Activated naive CD8-positive, alpha-beta T cell (primary cell): ENCODE data around the gene CCDC187.

Source experiments
- H3K27ac Mint-ChIP-seq: one replicate; pipeline ENCODE4 v1.8.0; 2021; ENCODE audit warnings: mixed read lengths
- H3K27me3 Mint-ChIP-seq: one replicate; pipeline ENCODE4 v1.8.0; 2021; ENCODE audit warnings: mixed read lengths
- H3K36me3 Mint-ChIP-seq: one replicate; pipeline ENCODE4 v1.8.0; 2021; ENCODE audit warnings: mixed read lengths
- H3K4me1 Mint-ChIP-seq: one replicate; pipeline ENCODE4 v1.8.0; 2021; ENCODE audit warnings: low read depth, mixed read lengths
- H3K4me3 Mint-ChIP-seq: one replicate; pipeline ENCODE4 v1.8.0; 2021; ENCODE audit warnings: mild to moderate bottlenecking, mixed read lengths
- H3K9me3 Mint-ChIP-seq: one replicate; pipeline ENCODE4 v1.8.0; 2021; ENCODE audit warnings: low read depth, mixed read lengths

The CCDC187 gene

DNA sequence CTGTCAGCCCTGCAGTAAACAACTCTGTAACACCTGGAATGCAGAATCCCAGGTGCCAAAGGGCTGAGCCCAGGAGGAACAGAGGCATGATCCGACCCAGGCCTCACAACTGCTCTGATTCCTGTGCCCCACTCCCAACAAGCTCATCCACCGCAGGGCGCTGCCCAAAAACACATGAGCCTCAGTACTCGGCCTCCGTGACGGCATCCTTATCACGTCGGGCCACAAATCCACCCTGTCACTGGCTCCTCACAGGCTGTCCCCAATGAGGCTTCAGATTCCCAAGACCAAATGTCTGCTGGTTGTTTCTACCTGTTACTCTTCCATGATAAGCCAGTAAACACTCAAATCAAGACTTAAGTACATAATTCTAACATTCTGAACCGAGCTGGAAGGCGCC is 73.5 kb downstream of the CCDC187 start:
- no peaks in the 10 kb centered on the region for H3K27me3 Mint-ChIP-seq
- H3K36me3 Mint-ChIP-seq: no peaks in the 10 kb centered on the region
- H3K9me3 Mint-ChIP-seq: no peaks in the 10 kb centered on the region
- H3K4me3 Mint-ChIP-seq: no peak overlapping the region
- peaks cover 32% of the 10 kb centered on the region for H3K4me1 Mint-ChIP-seq
- H3K27ac Mint-ChIP-seq: no peak overlapping the region

DNA sequence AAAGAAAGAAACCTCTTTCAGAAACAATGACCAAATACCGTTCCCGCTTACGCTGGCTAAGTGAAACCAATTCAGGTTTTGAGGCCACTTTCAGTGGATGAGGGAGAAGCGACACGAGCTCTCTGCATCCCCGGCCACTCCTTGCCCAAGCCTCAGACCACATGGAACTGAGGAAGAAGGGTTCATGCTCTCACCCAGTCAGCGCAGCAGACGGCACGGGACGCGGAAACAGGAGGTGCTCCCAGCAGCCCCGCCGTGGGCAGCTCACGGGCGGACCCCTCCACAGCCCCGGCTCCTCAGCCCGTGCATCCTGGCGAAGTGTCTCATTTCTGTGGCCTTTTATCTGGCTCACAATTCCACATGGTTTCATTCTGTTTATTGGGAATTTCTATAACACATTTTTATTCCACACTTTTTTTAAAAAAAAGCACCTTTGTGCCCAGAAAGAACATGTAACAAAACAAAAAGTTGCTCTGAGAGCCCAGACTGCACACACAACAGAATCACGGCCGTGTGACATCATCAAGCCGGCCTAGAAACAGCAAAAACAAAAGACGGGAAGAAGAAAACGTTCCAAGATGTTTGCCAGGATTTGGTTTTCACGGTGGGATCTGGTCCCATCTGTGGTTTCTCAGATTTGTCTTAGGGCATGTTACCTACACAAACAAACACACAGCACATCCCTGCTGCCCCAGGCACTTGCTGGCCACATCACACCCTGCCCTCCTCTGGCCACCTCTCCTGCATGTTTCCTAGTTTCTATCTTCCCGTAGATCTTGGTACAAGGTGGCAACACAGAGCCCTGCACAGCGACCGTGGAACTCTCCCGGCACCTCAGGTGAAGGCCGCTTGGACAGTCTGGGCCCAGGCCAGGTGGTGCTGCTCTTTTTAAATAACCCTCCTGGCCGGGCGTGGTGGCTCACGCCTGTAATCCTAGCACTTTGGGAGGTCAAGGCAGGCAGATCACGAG is 74.5 kb downstream of the CCDC187 start:
- H3K36me3 Mint-ChIP-seq: peaks cover 3% of the 10 kb centered on the region
- H3K4me3 Mint-ChIP-seq: no peak overlapping the region
- no peaks in the 10 kb centered on the region for H3K9me3 Mint-ChIP-seq
- no peaks in the 10 kb centered on the region for H3K27me3 Mint-ChIP-seq
- H3K27ac Mint-ChIP-seq: no peak overlapping the region
- peaks cover 31% of the 10 kb centered on the region for H3K4me1 Mint-ChIP-seq

DNA sequence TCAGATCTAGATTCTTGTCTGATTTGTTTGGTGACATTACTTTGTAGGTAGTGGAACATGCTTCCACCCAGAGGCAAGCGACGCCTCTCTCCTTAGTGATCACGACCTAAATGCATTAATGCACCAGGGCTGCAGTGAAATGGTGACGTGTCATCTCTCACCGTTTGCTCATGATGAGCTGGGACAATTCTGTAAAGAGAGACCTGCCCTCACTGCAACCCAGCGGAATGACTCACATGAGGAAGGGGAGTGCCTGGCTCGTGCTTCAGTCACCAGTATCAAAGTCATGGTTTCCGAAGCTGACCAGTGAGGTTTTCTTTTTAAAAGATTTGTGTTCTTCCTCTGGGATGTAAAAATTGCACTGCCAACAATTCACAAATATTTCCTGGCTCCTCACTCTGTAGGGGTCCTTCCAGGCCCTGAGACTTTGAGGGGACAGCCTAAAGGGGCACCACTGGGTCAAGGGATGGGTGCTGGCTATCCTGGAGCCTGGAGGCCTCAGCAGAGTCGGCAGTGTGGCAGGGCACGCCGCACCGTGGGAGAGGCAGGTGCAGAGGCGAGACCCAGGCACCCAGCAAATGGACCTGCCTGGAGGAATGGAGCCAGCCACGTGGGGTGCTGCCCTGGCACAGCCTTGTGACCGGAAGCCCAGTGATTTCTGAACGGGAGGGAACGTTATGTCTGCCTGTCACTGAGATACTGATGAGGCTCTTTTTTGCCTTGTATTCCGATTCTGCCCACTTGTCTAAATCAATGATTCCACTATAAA is 75.6 kb downstream of the CCDC187 start:
- no peak overlapping the region for H3K4me3 Mint-ChIP-seq
- H3K4me1 Mint-ChIP-seq: peaks cover 23% of the 10 kb centered on the region
- no peak overlapping the region for H3K27ac Mint-ChIP-seq
- H3K27me3 Mint-ChIP-seq: no peaks in the 10 kb centered on the region
- H3K36me3 Mint-ChIP-seq: peaks cover 3% of the 10 kb centered on the region
- no peaks in the 10 kb centered on the region for H3K9me3 Mint-ChIP-seq

DNA sequence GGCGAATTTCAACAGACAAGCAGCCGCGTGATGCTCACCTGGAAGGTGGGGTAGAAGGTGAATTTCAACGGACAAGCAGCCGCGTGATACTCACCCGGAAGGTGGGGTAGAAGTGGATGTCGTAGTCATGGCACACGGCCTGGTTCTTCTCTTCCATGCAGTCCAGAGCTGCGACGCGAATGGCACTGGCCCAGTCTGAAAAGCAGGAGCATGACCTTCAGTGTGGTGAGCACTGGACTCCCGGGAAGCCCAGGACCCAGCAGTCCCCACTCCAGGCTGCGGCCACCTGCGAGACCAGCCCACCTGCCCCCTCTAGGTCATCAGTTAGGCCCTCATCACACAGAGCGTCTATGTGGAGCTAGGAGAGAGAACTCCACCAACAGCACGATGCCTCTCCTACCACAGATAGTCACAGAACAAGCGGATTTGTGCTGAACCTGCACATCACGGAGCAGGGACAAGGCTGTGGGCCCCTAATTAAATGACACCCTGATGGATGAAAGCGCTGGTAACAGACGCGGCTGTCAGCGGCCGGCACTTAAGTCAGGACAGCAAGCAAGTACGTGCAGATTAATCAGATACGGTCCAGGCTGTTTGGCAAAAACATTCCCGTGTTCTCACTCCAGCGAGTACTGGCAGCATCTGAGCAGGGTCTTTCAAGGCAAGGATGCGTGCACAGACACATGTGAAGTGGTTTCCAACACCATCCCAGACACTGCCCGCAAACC is 77.0 kb downstream of the CCDC187 start:
- Mint-ChIP-seq H3K4me3 (no peak overlapping the region), H3K9me3 (no peaks in the 10 kb centered on the region), H3K36me3 (peaks cover 3% of the 10 kb centered on the region), H3K4me1 (peaks cover 11% of the 10 kb centered on the region), H3K27me3 (no peaks in the 10 kb centered on the region), H3K27ac (no peak overlapping the region)

DNA sequence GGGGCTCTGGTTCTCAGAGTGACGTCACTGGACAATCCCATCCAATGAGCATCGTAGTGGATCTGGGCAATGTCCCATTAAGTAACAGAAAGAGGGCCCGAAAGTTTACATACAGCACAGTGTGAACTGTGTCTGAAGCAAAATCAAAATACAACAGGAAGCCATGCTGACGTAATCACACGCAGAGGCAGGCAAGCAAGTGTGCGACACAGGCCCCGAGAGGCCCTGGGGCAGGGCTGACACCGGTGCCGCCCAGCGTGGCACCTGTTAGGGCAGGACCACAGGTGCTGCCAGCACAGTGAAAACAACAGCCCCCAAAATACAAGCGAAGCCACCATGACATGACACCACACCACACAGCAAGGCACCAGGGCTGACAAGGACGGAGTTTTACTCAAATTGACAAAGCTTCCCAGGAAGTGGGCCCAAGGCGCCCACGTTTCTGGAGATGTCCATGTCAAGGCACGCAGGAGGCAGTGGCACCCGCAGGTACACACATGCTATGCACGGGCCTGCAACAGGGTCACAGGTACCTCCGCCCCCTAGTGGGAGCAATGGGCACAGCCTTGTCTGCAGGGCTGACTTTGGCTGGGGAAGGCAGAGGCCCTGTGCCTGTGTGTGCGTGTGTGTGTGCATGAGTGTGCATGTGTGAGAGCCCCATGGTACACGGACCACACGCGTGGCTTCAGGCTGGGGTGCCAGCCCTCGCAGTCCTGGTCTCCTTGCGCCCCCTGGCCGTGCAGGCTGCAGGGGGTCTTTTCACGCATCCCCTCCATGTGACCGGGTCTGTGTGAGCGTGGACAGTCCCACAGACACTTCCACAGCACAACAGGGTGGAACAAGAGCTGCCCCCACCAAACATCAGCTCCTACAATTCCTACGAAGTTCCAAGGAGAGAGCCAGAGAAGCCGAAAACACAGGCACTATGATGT is 77.9 kb downstream of the CCDC187 start:
- Mint-ChIP-seq H3K4me3 (no peak overlapping the region), H3K9me3 (no peaks in the 10 kb centered on the region), H3K27me3 (no peaks in the 10 kb centered on the region), H3K4me1 (peaks cover 8% of the 10 kb centered on the region), H3K36me3 (peaks cover 3% of the 10 kb centered on the region), H3K27ac (no peak overlapping the region)

DNA sequence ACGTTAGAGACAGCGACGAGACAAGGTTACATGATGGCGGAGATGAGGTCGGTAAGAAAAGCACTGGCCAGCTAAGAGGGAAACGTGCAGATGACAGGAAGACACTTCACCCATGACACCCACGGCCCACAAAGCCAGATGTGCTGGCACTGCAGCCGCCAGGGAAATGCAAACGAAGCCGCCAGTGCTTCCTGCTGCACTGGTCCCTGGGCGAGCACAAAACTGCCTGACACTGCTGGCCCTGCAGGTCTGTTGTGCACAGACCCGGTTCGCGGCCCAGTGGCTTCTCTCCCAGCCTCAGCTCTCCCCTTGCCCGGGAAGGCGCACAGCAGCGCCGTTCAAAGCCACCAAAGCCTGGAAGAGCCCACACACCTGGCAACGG is 78.5 kb downstream of the CCDC187 start:
- H3K27ac Mint-ChIP-seq: no peak overlapping the region
- no peaks in the 10 kb centered on the region for H3K27me3 Mint-ChIP-seq
- H3K4me3 Mint-ChIP-seq: no peak overlapping the region

DNA sequence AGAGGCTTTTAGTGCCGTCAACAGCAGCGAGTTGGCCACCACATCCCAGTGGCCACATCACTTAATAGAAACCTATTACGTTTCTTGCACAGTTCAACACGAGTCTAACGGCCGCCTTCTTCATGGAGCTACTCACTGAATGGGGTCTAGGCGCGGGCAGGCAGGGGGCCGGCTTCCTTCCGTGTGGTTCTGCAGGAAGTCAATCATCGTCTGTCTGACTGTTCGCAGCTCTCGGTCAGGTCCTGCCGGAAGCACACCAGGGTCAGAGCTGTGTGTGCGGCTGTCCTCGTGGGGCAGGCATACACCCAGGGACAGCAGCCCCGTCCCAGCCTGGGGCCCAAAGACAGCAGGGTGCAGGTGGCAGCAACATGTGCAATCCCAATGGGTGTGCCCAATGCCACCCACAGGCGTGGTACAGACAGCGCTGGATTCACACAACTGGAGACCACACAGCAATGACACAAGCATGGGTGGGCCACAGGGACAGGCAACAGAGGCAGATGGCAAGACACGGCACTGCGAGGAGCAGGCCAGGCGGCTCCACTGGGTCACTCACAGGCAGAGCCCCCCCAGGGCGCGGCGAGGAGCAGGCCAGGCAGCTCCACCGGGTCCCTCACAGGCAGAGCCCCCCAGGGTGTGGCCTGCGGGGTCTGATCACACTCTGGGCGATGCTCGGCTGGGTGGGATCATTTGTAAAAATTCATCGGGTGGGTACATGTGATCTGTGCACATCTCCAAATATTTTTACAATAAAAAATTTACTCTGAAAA is 79.8 kb downstream of the CCDC187 start:
- no peaks in the 10 kb centered on the region for H3K27me3 Mint-ChIP-seq
- no peak overlapping the region for H3K4me3 Mint-ChIP-seq
- H3K9me3 Mint-ChIP-seq: no peaks in the 10 kb centered on the region
- H3K4me1 Mint-ChIP-seq: peaks cover 8% of the 10 kb centered on the region
- no peak overlapping the region for H3K27ac Mint-ChIP-seq
- peaks cover 3% of the 10 kb centered on the region for H3K36me3 Mint-ChIP-seq

More for the DNA sequence above, 78.5 kb downstream of the CCDC187 start:
- H3K9me3 Mint-ChIP-seq: no peaks in the 10 kb centered on the region
- H3K4me1 Mint-ChIP-seq: peaks cover 8% of the 10 kb centered on the region
- peaks cover 3% of the 10 kb centered on the region for H3K36me3 Mint-ChIP-seq

DNA sequence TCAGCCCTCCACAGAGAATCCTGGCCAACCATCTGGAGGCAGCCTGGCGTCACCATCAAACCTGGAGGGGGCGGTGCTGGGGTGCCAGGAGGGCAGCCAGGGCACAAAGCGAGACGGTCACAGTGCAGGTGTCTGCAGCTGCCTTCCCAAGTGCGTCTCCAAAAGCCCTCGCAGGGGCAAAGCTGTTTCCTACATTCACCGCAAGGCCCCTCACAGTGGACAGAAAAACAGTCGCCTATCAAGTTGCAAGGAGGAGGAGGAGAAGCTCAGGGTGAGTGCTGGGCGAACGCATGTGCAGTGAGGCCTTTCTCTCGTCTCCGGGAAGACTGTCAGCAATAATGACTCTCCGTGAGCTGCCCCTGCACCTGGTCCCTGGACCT is 81.0 kb downstream of the CCDC187 start:
- Mint-ChIP-seq H3K27ac (no peak overlapping the region), H3K4me1 (peaks cover 4% of the 10 kb centered on the region), H3K36me3 (peaks cover 3% of the 10 kb centered on the region), H3K4me3 (no peak overlapping the region), H3K27me3 (no peaks in the 10 kb centered on the region), H3K9me3 (no peaks in the 10 kb centered on the region)

DNA sequence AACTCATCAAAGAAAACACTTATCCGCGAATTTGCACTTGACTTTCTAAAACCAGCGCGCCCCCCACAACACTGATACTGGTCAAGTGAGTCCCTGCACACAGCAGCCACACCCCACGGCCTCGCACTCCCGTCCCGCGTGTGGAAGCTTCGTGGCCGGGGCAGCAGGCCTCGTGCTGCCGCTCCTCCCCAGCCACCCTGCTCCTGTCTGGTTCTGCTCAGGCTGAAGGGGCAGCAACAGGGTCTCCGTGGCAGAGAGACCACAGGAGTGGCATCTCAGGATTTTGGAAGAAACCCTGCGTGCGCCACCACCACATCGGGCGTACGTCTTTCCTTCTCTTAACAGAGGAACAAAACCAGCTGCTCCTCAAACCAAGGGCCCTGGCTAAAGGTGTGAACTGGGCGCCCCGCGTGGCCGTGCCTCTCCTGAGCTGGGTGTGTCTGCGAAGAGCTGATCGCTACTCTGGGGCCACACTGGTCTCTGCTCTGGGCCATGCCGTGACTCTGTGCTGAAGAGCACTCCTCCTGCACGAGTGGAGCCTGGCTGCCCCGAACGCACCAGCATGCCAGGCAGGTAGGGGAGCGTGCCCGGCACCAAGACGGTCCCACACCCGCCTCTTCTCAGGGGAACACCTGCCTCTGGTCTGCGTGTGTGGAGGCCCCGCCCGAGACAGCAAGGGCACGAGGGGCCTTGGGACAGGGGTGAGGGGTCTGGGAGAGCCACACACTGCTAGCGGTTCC is 81.6 kb downstream of the CCDC187 start:
- Mint-ChIP-seq H3K27ac (no peak overlapping the region), H3K27me3 (no peaks in the 10 kb centered on the region), H3K4me1 (peaks cover 3% of the 10 kb centered on the region), H3K4me3 (no peak overlapping the region), H3K9me3 (no peaks in the 10 kb centered on the region), H3K36me3 (peaks cover 3% of the 10 kb centered on the region)

DNA sequence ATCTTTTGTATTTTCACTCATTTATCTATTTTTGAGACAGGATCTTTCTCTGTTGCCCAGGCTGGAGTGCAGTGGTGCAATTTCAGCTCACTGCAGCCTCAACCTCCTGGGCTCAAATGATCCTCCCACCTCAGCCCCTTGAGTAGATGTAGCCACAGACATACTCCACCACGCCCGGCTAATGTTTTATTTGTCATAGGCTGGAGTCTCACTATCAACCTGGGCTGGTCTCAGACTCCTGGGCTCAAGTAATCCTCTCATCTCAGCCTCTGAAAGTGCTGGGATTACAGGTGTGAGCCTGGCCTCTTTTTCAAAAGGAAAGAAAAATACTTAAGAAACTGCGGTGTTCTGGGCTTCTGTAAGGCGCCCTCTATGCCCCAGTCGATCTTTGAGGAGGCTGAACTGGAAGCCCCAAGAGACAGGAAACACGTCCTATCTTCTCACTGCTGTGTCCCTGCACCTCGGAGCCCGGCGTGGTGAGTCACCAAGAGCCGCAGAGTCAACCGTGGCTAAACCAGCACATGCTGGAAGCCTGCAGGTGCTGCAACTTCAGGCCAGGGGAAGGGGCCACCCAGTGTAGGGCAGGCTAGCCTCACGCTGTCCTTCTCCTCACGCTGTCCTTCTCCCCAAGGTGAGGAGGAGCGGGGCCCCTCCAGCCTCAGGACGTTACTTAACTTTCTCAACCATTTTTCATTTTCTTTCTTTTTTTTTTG is 83.7 kb downstream of the CCDC187 start:
- Mint-ChIP-seq H3K36me3 (peaks cover 5% of the 10 kb centered on the region), H3K9me3 (no peaks in the 10 kb centered on the region), H3K27ac (no peak overlapping the region), H3K27me3 (no peaks in the 10 kb centered on the region), H3K4me1 (peaks cover 3% of the 10 kb centered on the region), H3K4me3 (no peak overlapping the region)

DNA sequence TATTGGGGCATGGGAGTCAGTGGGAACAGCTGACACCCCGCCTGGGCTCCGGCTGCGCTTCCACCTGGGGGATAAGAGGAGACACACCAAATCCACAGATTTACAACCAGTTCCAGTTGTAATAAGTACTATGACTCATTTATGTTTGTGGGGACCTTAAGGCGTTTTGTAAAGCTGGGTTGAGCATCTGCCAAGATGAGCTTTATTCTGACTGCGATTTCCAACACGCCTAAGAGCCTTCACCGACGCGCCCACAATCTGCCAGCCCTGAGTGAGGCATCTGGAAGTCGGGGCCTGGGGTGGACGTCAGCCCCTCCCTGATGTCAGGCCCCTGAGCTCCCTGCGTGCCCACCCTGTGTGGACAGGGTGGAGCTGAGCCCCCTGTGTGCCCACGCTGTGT is 84.6 kb downstream of the CCDC187 start:
- Mint-ChIP-seq H3K27me3 (no peaks in the 10 kb centered on the region), H3K4me3 (no peak overlapping the region), H3K36me3 (peaks cover 5% of the 10 kb centered on the region), H3K9me3 (no peaks in the 10 kb centered on the region), H3K27ac (no peak overlapping the region), H3K4me1 (no peaks in the 10 kb centered on the region)

DNA sequence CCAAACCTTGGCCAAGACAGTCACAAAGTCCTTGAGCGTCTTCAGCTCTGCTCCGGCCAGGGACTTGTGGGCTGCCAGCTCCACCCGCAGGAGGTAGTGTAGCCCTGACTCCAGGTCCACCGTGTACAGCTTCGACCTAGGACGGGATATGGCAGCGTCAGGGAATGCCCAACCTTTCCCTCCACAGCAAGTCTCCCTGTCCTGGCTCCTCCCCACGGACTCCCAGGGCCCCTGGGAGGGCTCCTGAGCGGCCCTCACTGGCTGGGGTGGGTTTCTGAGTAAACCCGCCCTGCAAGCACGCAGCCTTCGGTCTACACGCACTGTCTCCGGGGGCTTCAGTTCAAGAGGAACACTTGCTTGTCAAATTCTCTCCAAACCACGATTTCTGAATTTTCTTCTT is 85.2 kb downstream of the CCDC187 start:
- H3K36me3 Mint-ChIP-seq: peaks cover 8% of the 10 kb centered on the region

More for the DNA sequence above, 85.2 kb downstream of the CCDC187 start:
- H3K4me3 Mint-ChIP-seq: no peak overlapping the region
- H3K27ac Mint-ChIP-seq: no peak overlapping the region
- no peaks in the 10 kb centered on the region for H3K4me1 Mint-ChIP-seq
- no peaks in the 10 kb centered on the region for H3K27me3 Mint-ChIP-seq
- H3K9me3 Mint-ChIP-seq: no peaks in the 10 kb centered on the region
